ENCODE measurements around the gene DNM3. TPM values are rescaled to one million over a fixed set of nuclear protein-coding genes. Genes with fewer than 3 reads are reported as not detected.

Gene DNM3
- total RNA-seq, 1 donor from 2014 or later = 1.3 TPM

DNA sequence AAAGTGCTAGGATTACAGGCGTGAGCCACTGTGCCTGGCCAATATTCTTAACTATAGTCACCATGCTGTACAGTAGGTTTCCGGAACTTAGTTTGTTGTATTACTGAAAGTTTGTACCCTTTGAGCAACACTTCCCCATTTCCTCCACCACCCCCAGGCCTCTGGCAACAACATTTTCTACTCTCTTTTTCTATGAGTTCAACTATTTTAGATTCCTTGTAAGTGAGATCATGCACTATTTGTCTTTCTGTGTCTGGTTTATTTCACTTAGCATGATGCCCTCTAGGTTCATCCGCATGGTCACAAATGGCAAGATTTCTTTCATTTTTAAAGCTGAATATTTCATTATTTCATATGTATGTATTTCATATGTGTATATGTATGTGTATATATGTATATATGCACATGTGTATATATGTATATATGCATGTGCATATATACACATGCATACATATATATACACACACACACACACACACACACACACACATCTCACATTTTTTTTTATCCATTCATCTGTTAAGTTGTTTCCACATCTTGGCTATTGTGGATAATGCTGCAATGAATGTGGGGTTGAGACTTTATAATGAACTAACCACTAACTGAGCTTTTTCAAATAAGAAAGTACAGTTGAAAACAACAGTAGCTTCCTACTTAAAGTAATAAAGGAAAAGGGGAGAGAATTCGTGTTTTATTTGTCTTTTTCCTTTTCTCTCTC is 322.4 kb downstream of the DNM3 start:
- intact Hi-C loops (cut with micrococcal nuclease) = no loop called here

DNA sequence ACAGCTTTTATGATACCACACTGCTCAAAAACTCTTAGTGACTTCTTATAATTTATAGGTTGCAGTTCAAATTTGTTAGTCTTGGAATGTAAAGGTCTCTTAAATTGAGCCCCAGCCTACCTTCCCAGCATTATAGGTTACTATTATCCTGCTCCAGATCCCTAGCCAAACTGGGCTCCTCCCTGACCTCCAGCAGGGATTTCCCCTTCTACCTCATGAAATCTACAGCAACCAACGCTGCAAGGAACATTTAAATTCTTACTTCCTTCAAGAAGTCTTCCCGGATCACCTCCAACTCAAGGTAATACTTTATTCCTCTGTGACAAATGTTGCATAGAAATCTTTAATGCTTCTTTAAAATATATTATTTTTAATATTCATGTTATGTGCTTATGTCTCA is 324.1 kb downstream of the DNM3 start:
- intact Hi-C loops (cut with micrococcal nuclease) = no loop called here

- intact Hi-C loops (cut with micrococcal nuclease) = no loop called here
Measured at GRCh38 chr1:172167796-172168596, 326.7 kb downstream of the DNM3 start.

DNA sequence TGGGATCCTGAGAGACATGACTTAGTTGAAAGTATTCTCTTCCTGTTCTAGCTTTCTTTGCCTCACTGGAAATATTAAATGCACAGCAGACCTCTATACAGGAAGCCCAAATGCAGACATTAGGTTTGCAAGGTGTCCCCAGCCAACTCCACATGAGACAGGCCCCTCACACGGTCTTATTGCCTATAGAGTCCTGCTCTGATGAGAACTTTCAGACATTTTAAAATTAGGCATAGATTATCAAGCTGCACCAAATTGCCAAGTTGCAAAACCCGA is 327.2 kb downstream of the DNM3 start:
- intact Hi-C loops (cut with micrococcal nuclease) = no loop called here

DNA sequence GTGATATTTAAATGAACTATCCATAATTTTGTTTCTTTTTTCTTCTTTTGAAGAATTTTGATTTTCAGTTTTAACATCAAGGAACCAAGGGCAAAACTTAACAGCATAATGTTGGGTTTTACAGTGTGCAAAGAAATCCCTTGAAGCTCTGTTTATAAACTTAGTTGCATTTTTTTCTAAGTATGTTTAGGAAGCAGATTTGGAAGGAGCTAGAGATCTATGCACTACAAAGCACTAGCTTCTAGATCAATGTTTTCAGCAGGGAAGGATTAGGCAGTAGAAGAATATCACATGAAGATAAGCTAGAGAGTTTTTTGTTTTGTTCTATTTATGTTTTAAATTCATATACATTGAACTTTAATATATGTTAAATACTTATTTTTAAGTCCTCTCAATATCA is 328.5 kb downstream of the DNM3 start:
- intact Hi-C loops (cut with micrococcal nuclease) = no loop called here

GRCh38 chr1:172172352-172172831 is 331.1 kb downstream of the DNM3 start:
- intact Hi-C loops (cut with micrococcal nuclease) = no loop called here

- intact Hi-C loops (cut with micrococcal nuclease) = no loop called here
Measured at GRCh38 chr1:172176206-172176605, 334.9 kb downstream of the DNM3 start.

- intact Hi-C loops (cut with micrococcal nuclease) = no loop called here
Measured at GRCh38 chr1:172177849-172178248, 336.6 kb downstream of the DNM3 start.

GRCh38 chr1:172178886-172179285 is 337.6 kb downstream of the DNM3 start:
- intact Hi-C loops (cut with micrococcal nuclease) = no loop called here

DNA sequence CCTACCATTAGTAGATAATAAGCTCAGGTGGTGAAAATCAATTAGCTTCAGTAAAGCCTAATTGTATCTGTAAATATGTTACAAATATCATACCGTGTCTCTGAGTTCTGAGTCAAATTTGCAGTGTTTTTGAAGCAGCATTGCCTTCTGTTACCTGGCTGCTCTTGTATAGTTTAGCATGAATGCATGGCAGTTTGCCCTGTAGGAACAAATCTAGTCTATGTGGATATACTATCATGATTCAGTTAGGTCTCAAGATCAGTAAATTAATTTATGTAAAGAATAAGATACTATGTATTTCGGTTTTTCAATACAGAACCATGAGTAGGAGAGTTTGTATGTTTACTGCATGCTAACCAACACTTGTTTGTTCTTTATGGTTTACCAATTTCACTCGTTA is 338.6 kb downstream of the DNM3 start:
- intact Hi-C loops (cut with micrococcal nuclease) = loop anchor here (2.0 to 5.0 kb wide), 5 partner anchors 177 to 693 kb away; partner anchors contain the start of gene METTL13

DNA sequence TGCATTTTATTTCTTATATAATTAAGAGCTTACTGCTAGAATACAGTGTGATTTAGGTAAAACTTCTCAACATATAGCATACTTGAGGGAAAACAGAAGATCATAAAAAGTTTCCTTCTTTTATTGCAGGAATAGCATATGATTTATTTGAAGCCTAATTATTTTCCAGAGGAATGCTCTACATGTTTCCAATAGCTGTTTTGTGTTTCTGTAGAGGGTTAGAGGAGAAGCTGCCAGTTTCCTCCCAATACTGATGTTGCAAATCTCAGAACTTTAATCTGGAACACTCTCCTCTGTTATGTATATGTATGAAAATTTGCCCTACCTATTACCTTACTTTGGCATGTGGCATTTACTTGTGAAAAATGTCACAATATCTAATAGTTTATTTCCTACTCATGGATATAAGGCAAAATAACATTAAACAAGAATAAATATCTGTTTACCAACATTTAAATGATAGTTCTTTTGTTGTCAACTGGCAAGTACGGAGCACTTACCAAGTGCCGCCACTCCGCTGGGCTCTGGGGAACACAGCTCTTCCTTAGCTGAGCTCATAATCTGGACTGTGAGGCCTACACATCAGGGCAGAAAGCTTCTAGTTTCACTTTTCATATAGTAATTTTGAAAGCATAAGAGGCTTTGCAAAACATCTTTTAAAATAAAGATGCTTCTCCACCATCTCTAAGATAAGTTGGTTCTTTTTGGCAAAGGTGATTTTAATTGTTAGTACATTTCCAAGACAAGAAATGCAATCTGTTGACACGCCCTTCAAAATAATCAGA is 339.4 kb downstream of the DNM3 start:
- intact Hi-C loops (cut with micrococcal nuclease) = loop anchor here (1.0 to 5.0 kb wide), 9 partner anchors 26 to 694 kb away; partner anchors contain the start of genes METTL13 and PIGC

DNA sequence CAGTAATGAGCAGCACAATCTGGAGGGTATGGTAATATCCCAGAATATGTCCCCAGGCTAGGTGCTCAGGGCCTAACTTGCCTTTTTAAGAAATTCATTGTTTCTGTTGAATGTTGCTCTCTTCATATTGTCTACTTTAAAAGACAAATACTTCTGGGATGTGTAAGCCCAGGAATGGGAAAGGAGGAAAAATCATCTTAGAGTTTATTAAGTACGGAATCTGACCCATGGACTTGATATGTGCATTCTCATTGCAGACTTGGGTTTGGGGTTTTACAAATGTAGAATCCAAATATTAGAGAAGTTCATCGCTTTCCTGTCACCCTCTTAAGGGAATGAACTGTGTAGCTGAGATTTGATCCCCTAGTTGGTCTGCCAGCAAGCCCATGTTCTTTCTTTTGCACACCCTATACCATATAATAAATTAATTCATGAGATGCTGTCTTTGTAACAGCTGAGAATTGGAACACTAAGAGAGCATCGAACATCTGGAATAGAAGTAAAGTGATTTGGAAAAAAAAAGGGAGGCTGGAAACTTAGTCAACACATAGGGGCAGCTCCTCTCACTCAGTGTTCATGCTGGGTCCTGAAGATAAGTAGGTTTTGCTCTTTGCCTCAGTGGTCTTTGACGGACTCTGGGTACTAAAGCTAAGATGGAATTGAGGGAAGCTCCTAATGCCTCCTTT is 343.4 kb downstream of the DNM3 start:
- intact Hi-C loops (cut with micrococcal nuclease) = loop anchor here (5.0 kb wide), 2 partner anchors 173 to 402 kb away; partner anchors contain the start of gene METTL13

DNA sequence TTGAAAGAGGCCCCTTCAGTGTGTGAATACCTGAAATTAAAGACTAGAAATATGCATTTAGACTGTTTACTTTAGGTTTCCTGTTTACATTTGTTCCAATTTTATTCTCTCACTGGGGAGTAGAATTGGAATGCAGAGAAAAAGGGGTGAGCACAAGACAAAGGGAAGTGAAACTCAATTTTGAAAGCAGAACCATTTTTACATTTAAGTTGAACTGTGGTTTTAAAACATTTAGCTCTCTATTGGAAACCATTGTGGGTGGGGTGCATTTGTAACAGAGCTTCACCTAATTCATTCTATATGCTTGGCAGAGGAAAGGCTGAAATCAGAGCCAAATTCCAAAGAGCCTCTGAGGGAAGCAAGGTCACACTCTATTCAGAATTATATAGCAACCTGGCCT is 343.9 kb downstream of the DNM3 start:
- intact Hi-C loops (cut with micrococcal nuclease) = no loop called here

DNA sequence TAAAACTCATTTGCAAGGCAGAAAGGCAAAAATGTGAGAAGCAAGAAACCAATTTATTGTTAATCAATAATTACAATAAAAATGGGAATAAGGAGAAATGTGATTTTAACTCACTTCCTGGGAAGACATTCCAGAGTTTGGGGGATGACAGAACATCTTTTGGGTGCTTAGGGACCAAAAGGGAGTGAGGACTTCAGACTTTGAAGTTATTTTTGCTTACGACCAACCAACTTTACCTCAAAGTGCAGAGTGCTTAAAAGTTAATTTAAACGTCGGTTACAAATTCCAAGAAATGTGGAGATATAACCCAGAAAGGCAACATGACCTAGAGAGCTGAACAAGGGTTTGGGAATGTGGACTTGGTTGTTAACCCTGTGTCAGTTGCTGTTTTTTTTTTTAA is 344.7 kb downstream of the DNM3 start:
- intact Hi-C loops (cut with micrococcal nuclease) = no loop called here

DNA sequence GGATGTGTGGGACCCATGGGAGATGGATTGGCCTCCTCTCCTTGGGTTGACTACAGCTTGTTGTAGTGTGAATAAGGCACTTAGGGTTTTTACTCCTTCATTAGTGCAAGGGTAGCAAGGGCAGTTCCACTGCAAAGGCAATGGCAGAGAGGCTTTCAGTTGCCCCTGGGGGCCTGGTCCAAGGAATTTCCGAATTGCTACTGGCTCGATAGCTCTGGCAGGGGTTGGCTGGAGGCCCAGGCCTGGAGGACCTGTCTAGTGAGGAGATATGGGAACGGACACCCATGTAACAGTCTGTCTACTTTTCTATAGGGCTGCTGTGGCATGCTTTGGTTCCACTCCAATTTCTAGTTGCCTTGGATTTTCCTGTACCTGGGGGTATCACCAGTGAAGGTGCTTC is 360.3 kb downstream of the DNM3 start:
- intact Hi-C loops (cut with micrococcal nuclease) = no loop called here

DNA sequence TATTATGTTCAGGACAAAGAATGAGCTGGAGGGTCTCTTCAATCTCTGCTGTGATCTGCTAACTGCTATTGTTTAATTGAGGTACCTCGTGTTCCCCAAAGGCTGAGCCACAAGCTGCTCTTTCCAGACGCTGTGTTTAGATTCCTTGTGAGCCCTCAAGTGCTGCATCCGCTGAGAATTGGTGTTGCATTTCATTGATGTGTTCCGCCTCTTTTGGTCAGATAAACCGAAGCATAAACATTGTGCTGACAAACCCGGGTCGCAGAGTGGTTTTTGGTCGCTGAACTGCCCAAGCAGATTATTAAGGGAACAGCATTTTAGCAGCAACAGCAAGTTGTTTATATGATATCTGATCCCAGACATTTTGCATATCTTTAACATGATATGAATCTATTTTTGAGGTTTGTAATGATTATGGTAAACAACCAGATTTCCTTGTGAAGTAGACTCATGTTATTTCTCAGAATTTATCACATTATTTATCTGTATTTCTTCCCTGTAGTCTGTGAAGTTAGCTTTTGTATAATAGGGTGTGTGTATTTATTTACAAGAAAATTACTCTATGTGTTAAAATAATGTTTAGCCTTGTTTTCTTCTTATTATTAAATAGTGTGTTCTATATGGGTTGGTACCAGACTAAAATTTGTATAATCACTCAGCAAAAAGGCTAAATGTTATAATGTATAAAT is 362.0 kb downstream of the DNM3 start:
- intact Hi-C loops (cut with micrococcal nuclease) = no loop called here

DNA sequence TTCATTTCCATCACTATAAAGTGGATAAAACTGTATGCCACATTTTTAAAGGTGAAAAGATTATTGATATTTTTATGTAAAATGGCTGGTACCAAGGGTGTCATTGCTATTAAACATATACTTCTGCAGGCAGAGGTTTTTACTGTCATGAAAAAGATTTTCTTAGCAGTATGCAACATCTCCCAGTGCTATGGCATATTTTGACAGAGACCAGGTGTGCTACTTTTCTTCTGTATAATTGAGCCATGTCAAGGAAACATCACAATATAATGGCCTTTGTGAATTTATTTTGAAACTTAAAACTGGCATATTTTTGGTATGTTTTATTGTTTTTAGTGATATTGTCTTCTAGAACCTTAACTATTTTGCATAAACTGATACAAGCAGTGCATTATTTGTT is 362.6 kb downstream of the DNM3 start:
- intact Hi-C loops (cut with micrococcal nuclease) = no loop called here

GRCh38 chr1:172206256-172206655 is 365.0 kb downstream of the DNM3 start:
- intact Hi-C loops (cut with micrococcal nuclease) = no loop called here

DNA sequence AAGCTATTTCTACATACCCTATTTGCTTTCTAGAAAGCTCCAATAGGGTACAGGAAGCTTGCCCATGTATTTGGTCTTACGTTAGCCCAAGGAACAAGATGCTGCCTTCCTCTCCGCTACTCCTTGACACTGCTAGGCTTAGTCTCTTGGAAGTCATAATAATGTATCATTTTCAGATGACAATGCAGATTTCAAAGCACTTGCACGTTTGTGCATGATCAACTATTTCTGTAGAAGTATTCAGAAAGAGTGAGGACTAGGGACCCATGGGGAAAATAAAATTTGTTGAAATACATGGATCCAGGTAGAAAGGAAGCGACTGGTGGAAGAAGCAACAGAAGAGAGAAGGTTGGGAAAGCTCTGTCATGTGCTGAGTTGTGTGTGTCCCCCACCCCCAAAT is 367.3 kb downstream of the DNM3 start:
- intact Hi-C loops (cut with micrococcal nuclease) = no loop called here

- intact Hi-C loops (cut with micrococcal nuclease) = no loop called here
Measured at GRCh38 chr1:172211221-172211620, 369.9 kb downstream of the DNM3 start.

GRCh38 chr1:172212124-172212523 is 370.8 kb downstream of the DNM3 start:
- intact Hi-C loops (cut with micrococcal nuclease) = no loop called here

All from T-helper 2 cell treated with Interferon-gamma antibody and Interleukin-4, amounts not matched to agents 100 ng/mL and 5 ng/mL, for 36 hours (primary cell).